Fibroblast of the conjunctiva (primary cell): Measurements from ENCODE around the gene EXOC7.
A peak's percentile ranks its signal among the peaks of the same experiment; 100 is the strongest.
"Not testable (repeated sequence)": the region's sequence is repeated elsewhere in the genome, so short reads cannot be mapped to it uniquely, and the experiment has no call there.

Experiments used
- DNase-seq: peaks from one replicate; pipeline ENCODE4 v3.0.0-alpha.2; 2010; ENCODE audit warnings: low read depth

Gene EXOC7

DNA sequence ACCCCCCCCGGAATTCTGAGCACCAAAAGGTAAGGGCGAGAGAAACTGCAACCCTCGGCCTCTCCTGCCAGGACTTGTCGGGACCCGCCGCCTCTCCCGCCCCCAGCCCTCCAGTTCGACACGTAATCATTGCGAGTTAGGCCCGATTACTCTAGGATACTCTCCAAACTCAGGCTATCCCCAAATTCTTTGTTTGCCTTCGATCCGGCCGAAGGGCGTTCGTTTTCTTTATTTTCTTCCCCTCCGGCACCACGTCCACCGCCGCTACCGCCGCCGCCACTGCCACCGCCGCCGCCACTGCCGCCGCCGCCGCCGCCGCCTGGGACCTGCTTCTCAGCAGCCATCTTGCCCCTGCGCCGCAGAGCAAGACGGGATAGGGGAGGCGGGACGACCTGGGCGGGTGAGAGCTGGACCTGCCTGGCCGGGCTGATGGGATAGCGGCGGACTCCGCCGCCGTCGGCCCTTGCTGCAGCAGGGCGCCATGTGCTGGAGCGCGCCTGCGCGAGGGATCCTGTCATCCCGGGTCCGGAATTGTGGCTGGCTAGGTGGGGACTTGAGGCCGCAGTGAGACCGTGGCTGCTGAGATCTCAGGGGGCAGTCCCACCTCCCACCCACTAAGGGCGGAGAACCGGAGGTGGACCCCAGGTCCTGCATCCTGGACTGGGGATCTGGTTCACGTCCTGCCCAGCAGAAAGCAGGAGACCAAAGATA is 31.3 kb downstream of the EXOC7 start, which contains the start of gene SRP68:
Gene SRP68, minus strand, starts transcription at position 370 of the 711 bp plus-strand sequence. Its CDS starts 26 bp downstream, at position 344.
- DNase-seq = peak; percentile 84

DNA sequence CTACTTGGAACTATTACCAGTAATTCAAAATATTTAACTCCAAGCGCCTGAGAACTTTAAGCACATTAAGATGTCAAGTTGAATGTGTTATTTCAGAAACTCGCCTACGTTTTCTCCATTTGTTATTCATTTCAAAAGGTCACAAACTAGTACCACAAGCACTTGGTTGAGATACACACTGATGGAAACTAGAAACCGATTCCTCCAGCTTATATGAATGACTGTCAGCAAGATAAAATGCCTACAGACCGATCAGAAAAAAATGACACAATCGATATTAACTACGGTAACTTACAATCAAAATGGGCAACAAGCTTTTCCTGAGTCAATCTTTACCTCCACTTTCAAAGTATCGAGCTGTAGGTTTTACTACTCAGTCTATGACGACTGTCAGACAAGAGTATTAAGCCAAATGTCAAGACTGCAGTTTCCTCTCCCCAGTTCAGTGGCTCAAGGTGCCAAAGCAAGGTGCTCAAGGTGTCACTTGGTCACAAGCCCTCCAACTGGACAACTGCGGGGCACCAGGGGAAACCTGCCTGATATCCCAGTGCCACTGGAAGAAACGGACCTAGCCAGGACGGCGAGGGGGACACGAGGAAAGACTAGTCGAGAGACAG is 31.9 kb downstream of the EXOC7 start:
- DNase-seq = no peak

DNA sequence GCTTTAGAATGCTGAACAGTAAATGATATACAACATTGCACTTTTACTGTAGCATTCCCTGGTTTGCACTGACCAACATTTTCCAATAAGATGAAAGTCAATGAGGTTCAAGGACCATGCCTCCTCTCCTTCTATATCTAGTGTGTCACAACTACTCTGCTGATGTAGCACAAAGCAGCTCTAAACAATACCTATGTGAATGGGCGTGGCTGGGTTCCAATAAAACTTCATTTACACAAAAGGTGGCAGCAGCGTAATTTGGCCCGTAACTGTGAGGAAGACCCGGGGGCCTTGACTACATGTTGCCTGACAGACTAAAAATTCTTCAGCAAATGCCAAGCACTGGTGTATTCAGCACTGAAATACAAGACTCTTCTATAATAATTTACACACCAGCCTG is 37.8 kb downstream of the EXOC7 start:
- DNase-seq = no peak

DNA sequence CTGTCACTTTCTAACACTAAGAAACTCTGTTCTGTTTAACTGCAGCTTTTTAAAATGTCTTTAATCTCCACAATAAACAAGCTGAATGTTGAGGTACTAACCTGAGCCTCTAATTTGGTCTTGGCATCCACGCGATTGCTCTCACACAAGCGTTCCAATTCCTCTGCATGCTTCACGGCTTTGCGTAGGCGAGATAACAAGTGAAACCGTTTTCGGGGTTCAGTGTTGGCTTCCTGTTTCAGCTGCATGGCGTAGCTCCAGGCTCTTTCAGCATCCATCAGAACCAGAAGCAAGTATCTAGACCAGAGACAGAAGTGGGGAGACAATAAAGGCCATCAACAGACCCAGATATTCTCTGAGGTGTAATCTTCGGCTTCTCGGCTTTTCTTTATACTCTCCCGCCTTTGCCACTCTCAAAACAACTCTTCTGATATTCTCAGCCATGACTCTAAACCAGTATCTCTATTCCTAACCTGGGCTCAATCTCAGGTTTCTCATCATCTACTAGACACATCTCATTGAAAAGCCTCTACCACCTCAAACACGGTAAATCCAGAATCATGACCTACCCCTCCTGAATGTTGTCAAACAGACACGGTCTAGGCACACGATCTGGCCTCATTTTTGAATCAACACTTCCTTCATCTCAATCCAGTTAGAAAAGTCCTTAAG is 39.6 kb downstream of the EXOC7 start:
- no peak for DNase-seq

DNA sequence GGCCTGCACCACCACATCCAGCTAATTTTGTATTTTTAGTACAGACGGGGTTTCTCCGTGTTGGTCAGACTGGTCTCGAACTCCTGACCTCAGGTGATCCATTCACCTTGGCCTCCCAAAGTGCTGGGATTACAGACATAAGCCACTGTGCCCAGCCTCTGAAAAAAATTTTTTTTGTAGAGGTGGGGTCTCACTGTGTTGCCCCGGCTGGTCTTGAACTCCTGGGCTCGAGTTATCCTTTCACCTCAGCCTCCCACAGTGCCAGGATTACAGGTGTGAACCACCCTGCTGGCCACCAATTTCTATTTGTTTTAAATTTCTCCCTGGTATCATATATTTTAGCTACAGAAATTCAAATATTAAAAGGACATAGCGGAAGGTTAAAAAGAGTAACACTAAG is 45.3 kb downstream of the EXOC7 start:
- DNase-seq = not testable (repeated sequence)

DNA sequence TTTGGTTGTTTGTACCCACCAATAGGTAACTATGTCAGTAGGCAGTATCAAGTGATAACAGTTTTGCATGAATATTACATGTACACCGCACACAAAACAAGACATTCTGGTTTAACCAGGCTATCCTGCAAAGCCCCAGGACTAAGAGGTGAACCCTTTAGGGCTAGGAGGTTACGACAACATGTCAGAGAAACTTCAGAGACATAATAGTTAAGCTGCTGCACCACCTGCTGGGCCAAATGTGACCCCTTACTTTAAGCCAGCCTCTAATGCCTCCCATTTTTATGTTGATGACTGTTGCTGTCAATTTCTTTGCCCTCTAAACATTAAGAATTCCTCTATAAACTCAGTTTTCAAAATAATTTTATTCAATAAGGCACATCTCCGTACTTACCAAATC is 46.7 kb downstream of the EXOC7 start:
- DNase-seq = no peak

DNA sequence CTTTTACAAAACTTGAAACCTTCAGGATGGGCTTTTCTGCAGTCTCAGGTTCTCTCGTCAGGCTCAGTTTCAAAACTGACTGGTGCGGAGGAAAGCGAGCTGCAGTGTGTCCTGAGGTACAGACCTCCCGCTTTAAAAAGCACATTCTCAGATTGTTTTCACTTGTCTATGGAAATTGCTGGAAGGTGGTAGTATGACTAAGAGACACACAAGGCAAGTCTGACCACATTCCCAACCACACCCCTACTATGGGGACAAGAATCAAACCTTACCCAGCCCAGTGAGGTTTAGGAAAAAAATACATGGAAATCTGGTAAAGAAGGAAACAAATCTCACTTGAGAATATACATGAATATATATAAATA is 49.5 kb downstream of the EXOC7 start:
- DNase-seq = peak; percentile 21

DNA sequence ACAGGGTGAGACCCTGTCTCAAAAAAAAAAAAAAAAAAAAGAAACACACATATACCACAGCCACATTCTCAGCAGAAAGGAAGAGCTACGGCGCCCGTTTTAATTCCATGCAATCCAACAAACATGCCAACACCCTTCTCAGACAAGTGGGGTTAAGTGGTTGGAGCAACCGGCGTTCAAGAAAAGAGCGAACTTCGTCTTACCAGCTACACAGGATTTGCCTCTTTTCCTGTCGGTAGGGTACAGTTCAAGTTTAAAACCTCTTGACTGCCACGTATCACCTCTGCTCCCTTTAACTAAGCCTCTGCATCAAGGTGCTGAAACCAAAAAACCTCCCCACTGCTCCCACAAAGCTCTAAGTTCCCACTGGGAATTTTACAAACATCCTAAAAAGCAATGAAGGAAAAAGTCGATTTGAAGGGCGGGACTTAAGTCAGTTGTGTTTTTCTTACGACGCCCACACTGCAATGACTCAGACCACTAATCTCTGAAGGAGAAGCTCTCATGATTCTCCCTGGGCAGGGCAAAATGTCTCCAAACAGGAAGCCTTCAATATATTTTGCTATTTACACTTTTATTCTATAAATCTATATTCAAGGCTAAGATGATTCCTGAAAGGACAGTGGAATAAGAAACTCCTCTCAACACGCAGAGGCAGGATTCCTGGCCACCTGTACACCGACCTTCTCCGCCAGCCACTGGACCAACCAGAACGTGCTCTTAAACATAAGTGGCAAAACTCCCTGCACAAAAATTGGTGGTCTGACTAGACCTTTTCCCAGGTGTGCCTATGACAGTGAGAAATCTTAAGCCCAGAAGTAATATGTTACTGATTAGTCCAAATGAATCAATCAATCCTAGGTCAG is 50.1 kb downstream of the EXOC7 start:
- peak; percentile 61 for DNase-seq

DNA sequence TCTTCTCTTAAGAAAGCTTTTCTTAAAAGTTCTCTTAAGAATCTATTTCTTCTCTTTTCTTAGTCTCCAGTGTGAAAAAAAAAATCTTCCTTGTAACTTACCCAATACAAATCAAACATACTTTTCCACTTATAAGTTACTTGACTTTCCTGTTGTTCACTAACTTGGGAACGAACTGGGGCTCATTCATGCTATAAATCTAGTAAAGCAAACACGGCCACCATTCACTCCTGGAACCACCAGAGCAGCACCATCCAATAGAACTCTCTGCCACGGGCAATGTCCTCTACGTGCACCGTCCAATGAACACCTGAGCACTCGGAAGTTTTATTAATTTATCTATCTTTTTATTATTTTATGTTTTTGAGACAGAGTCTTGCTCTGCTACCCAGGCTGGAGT is 52.0 kb downstream of the EXOC7 start:
- no peak for DNase-seq

DNA sequence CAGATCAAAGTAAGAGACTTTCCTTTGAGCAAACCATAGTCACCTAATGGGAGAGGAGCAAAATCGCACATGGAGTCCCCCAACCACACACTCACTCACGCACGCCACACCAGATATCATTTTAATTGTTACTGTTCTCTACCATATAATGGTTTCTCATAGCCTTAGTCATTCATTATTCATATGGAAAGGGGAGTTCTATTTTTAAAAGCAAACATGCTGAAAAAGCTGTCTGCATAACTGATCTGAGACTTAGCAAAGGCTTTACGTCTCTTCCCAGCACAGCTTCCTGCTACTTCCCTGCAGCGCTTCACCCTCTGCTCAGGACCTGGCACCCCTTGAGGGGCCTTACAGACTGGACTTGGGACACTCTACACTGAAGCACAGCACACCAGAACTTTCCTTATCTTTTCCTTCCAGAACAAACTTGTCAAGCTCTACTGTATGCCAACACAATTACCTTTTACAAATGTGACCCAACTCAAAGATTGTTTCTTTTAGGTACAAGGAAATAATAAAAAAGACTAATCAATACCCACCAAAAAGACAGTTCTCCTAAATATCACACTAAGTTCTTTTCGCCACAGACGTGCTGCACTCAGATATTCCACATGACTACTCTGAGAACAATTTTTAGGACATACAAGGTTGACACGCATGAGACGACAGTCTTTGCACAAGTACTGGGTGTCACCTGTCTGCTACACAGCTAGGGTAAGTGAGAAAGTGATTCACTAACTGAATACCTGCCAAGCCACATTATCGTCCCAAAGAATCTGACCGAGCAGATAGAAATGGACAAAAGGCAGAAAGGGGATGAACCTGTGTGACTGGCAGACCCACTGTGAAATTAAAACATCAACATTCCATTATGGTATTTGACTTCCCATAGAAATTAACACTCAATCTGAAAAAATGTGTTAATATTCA is 52.8 kb downstream of the EXOC7 start:
- no peak for DNase-seq

DNA sequence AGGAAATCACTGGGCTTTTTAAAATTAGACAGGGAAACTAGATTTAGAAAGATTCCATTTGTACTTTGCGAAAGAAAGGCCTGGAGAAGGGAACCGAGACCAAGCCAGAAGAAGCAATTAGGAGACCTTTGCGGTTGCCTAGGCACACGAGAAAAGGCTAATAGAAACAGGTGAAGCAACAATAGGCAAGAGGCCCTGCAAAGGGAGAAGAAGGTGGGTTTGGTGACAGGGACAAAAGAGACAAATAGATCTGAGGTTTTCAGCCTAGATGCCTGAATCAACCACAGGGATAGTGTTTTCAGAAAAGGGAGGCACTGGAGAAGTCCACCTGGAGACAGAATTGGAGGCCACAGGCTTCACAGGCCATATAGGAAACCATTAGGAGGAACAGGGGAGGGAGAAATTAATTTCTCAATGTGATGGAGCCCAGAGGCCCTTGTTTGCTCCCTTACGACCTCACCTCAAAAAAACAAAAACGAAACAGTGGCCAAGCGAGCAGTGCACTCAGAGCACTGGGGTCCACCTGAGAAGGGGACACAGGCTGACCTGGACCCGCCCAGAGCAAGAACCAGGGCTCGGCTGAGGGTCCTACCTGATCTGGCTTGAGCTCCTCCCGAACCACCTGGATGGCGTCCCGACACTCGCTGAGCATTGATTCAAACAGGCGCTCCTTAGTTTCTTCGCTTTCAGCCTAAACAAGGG is 53.6 kb downstream of the EXOC7 start:
- DNase-seq = no peak

DNA sequence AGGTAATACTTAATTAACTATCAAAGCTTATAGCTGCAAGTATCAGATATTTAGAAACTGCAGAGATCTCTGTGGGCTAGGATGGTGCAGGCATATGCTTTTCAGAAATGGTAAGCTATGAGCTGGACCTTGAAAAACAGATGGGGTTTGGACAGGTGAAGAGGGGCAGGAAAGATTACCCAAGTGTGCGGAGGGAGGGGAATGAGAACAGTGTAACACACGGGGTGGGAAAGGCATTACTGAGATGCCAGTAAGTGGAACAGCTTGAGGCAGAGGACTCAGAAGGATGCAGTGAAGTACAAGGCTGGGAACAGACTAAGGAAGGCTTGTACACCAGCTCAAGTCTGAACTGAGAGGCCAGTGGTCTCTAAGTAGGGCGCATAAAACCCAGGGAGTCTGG is 54.3 kb downstream of the EXOC7 start:
- no peak for DNase-seq

DNA sequence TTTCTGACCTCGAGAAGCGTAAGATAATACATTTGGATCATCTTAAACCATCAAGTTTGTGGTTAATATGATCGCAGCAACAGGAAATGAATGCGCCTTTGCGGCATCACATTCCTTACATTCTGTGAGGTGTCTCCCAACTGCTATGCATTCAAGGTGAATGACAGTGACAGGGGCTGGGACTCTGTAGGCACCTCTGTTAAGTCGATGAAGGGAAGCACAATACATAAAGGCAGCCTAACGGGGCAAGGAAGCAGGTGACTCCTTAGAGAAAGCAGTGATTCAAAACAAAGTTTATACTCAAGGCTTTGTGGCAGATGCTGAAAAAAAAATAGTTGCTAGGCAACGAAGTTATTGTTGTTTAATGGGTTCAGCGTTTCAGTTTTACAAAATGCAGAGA is 54.9 kb downstream of the EXOC7 start:
- DNase-seq = no peak

DNA sequence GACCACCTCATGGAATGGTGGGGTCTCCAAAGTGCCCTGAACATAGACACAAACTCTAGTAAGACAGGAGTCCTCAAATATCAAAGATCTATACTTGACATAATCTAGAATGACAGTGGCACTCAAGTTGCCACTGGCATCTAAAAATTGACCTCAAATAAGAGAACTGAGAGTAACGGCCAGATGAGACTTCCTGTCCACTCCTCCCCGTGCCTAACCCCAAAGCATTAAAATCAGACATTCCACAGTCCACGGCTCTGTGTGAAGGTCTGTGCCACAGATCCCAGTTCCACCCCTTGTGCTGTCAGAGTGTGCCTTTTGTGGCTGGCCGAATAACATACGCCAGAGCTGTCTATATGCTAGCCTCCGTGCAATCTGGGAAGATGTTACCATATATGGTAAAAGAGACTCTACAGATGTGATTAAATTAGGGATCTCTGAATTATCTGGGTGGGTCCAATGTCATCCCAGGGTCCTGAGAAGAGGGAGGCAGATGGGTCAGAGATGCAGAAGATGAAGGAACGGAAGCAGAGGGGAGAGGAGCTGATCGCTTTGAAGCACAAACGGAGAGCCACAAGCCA is 55.5 kb downstream of the EXOC7 start:
- DNase-seq = no peak

DNA sequence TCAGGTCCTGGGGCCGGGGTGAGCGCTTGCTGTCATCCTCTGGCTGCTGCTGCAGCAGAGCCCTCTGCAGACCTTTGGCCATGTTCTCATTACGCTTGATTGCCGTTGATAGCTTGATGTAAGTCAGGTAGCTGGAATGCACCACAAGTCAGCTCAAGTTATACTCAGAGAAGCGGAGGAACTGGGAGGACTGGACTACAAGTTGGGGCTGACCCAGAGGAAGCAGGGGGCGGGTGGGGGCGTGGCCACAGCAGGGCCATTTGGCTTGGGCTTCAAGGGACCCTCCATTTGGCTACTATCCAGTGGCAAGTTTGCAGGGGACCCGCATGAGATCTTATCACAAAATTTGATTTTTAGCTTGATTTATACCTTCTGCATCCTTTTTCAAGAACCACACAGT is 57.5 kb downstream of the EXOC7 start:
- no peak for DNase-seq

DNA sequence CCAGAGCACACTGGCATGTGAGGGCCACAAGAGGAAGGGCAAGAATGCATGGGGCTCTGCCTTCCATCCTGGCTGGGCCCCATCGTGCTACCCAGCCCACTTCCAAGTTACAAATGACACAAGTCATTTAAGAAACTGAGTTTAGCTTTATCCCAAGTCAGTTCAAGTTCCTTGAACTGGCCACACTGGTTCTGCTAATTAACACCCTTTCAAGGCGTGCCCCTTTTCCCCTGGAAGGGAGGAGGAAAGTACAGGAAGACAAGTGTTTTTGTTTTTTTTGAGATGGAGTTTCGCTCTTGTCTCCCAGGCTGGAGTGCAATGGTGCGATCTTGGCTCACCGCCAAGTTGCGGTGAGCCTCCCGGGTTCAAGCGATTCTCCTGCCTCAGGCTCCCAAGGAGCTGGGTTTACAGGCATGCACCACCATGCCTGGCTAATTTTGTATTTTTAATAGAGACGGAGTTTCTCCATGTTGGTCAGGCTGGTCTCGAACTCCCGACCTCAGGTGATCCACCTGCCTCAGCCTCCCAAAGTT is 59.0 kb downstream of the EXOC7 start:
- DNase-seq = not testable (repeated sequence)

DNA sequence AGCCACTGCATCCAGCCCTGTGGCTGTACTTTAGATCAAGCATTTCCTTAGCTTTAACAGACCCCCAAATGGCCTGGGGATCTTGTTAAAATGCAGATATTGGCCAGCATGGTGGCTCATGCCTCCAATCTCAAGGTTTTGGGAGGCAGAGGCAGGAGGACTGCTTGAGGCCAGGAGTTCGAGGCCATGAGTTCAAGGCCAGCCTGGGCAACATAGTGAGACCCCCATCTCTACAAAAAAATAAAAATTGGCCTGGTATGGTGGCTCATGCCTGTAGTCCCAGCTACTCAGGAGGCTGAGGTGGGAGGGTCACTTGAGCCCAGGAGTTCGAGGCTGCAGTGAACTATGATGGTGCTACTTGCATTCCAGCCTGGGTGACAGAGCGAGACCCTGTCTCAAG is 60.7 kb downstream of the EXOC7 start:
- not testable (repeated sequence) for DNase-seq

DNA sequence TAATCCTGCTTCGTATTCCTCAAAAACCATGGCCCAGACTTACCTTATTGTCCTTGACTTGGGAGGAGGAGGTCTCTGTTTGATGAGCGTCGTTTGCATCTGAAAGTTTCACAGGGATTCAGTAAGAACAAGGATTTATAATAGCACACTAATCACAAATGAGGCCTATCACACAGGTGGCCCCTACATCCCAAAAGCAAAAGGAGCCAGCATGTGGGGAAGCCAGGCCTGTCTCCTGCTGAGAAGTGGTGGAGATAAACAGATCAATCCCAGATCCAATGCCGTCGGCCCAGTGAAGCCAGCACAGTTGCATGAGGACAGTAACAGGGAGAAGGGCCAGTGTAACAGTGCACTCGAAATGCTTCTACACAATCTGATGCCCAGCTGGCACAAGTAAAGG is 63.2 kb downstream of the EXOC7 start:
- no peak for DNase-seq

DNA sequence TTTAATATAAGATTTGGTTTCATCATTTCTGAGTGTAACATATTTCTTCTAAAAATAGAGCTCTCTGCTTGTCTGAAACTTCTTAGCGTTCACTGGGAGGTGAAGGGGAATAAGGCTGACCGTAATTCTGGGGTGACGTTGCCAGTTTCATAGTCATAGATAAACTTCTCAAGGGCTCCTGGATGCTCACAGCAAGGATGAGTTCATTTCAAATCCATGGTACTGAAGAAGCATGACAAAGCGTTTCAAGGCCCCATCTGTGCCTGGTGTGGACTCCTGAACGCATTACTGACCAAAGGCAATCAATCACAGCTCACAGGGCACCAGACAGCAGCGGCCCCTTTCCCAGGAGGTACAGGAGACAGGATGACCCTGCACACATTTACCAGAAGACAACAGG is 64.5 kb downstream of the EXOC7 start:
- DNase-seq = no peak

DNA sequence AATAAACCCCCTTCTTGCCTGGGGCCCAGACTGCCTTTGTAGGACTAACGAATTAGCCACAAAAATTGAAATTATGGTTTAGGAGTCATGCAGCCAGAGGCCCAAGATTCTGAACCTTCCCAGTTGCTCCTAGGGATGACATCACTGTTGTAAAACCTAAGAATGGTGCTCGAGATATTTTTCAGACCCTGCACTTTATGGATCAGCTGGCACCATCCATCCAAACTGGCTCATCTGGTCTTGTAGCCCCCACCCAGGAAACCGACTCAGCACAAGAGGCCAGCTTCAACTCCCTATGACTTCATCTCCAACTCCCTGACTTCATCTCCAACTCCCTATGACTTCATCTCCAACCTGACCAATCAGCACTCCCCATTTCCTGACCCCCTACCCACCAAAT is 65.5 kb downstream of the EXOC7 start:
- no peak for DNase-seq
